Measurements from ENCODE around the gene TSHZ2.

GRCh38 chr20:53423587-53424146 lies 451.5 kb downstream of the TSHZ2 start:
- TF ChIP-seq CTCF (IDR thresholded peaks at IDR 0.05) (no peak), ZFX (IDR thresholded peaks at IDR 0.05; ENCODE audit: borderline replicate concordance) (no peak)
